ENCODE results near the gene CA10.

- TF ChIP-seq ZNF274 (IDR thresholded peaks at IDR 0.05; ENCODE audit: low read depth, low read length) (no peak), SUZ12 (IDR thresholded peaks at IDR 0.05; ENCODE audit: extremely low read depth, insufficient read depth, insufficient read length) (no peak), YY1 (IDR thresholded peaks at IDR 0.05; ENCODE audit: insufficient read depth, insufficient read length) (no peak)
Observed at GRCh38 chr17:52207796-52208195, 49.3 kb upstream of the CA10 start.
